Smooth muscle cell (in vitro differentiated cells): ENCODE results near the gene DNER. TPM values are rescaled to one million over a fixed set of nuclear protein-coding genes. Genes with fewer than 3 reads are reported as not detected.

Experiments
- DNase-seq: peaks from one replicate; lab custom pipeline; 2025; ENCODE audit not compliant: unreplicated experiment; lab: John Stamatoyannopoulos, UW
- H2AFZ ChIP-seq: fragments of 200-600 bp; sonication (generic); 2 replicates; pipeline ENCODE4 v1.6.0; 2016; ENCODE audit warnings: antibody characterized with exemption, low read depth, mild to moderate bottlenecking
- H3F3A ChIP-seq: fragments of 200-600 bp; sonication (generic); 2 replicates; pipeline ENCODE4 v1.6.0; 2017; ENCODE audit warnings: antibody characterized with exemption, low read depth
- H3K27ac ChIP-seq: fragments of 200-600 bp; sonication (generic); 2 replicates; pipeline ENCODE4 v1.5.1; 2016; ENCODE audit warnings: low read depth, mild to moderate bottlenecking
- H3K27me3 ChIP-seq: fragments of 200-600 bp; sonication (generic); 2 replicates; pipeline ENCODE4 v1.6.1; 2016; ENCODE audit warnings: low read depth, mild to moderate bottlenecking
- H3K36me3 ChIP-seq: fragments of 200-600 bp; sonication (generic); 2 replicates; pipeline ENCODE4 v1.5.1; 2016; ENCODE audit warnings: low read depth
- H3K4me1 ChIP-seq: fragments of 200-600 bp; sonication (generic); 2 replicates; pipeline ENCODE4 v1.5.1; 2016; ENCODE audit warnings: low read depth
- H3K4me2 ChIP-seq: fragments of 200-600 bp; sonication (generic); 2 replicates; pipeline ENCODE4 v1.6.0; 2016; ENCODE audit warnings: mild to moderate bottlenecking
- H3K4me3 ChIP-seq: fragments of 200-600 bp; sonication (generic); 2 replicates; pipeline ENCODE4 v1.5.1; 2016; ENCODE audit warnings: mild to moderate bottlenecking
- H3K79me2 ChIP-seq: fragments of 200-600 bp; sonication (generic); 2 replicates; pipeline ENCODE4 v1.6.0; 2016; ENCODE audit warnings: low read depth, mild to moderate bottlenecking
- H3K9ac ChIP-seq: fragments of 200-600 bp; sonication (generic); 2 replicates; pipeline ENCODE4 v1.6.0; 2016; ENCODE audit warnings: low read depth
- H3K9me3 ChIP-seq: fragments of 200-600 bp; sonication (generic); replicated peaks from 2 replicates; pipeline ENCODE4 v1.5.1; 2016; ENCODE audit warnings: low read depth
- H4K20me1 ChIP-seq: fragments of 200-600 bp; sonication (generic); 2 replicates; pipeline ENCODE4 v1.6.0; 2016; ENCODE audit warnings: low read depth
- WGBS: methylation state at CpG from one replicate; pipeline ENCODE4 v1.1.7; 2016; ENCODE audit warnings: low lambda C conversion rate; 5-methylcytosine and 5-hydroxymethylcytosine counted together
- polyA plus RNA-seq: library from polyadenylated mRNA; unstranded; fragments of >200 nt; fragmentation: Nextera tagmentation; extraction: Ambion mirVana; gene quantifications from 2 replicates; pipeline ENCODE4 v1.2.1, GENCODE V29; 2016
- total RNA-seq: library from RNA; depleted of rRNA; stranded (reverse); fragments of >200 nt; gene quantifications from 2 replicates; pipeline ENCODE4 v1.2.3, GENCODE V29; 2014
- TF ChIP-seq, protein P1 (sequence below): fragments of 200-600 bp; sonication (generic); IDR thresholded peaks from 2 replicates; pipeline ENCODE4 v1.5.1; 2017; ENCODE audit warnings: borderline replicate concordance, mild to moderate bottlenecking, antibody characterized with exemption; ENCODE audit not compliant: insufficient read depth, poor library complexity, severe bottlenecking

DNER gene
- total and polyA plus RNA-seq, 2 experiments from 2014 or later = 0.31 to 0.61 TPM

DNA sequence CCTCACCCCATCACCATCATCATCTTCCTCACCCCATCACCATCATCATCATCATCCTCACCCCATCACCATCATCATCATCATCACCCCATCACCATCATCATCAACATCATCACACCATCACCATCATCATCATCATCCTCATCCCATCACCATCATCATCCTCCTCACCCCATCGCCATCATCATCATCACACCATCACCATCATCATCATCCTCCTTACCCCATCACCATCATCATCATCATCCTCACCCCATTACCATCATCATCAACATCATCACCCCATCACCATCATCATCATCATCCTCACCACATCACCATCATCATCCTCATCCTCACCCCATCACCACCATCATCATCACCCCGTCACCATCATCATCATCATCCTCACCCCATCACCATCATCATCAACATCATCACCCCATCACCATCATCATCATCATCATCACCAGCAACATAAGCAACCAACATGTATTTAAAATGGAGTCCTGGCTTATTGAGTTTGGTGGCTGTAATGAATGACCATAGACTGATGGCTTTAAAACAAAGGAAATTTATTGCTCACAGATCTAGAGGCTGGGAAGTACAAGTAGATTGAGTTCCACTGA lies 150.0 kb downstream of the DNER start:
- no peak overlapping the region for H3K27ac ChIP-seq
- no peaks in the 10 kb centered on the region for H3K4me1 ChIP-seq
- H3K4me3 ChIP-seq = no peak overlapping the region
- 87% methylated on average over 2 of the region's 2 CpGs for WGBS
- H3K79me2 ChIP-seq = no peaks in the 10 kb centered on the region
- no peaks in the 10 kb centered on the region for H3F3A ChIP-seq
- H3K4me2 ChIP-seq = no peak overlapping the region
- DNase-seq = no peak
- TF ChIP-seq, protein P1, sequence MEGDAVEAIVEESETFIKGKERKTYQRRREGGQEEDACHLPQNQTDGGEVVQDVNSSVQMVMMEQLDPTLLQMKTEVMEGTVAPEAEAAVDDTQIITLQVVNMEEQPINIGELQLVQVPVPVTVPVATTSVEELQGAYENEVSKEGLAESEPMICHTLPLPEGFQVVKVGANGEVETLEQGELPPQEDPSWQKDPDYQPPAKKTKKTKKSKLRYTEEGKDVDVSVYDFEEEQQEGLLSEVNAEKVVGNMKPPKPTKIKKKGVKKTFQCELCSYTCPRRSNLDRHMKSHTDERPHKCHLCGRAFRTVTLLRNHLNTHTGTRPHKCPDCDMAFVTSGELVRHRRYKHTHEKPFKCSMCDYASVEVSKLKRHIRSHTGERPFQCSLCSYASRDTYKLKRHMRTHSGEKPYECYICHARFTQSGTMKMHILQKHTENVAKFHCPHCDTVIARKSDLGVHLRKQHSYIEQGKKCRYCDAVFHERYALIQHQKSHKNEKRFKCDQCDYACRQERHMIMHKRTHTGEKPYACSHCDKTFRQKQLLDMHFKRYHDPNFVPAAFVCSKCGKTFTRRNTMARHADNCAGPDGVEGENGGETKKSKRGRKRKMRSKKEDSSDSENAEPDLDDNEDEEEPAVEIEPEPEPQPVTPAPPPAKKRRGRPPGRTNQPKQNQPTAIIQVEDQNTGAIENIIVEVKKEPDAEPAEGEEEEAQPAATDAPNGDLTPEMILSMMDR = no peak
- no peaks in the 10 kb centered on the region for H3K36me3 ChIP-seq
- H2AFZ ChIP-seq = no peak overlapping the region
- no peak overlapping the region for H3K9ac ChIP-seq
- H4K20me1 ChIP-seq = no peaks in the 10 kb centered on the region
- H3K9me3 ChIP-seq = no peaks in the 10 kb centered on the region
- H3K27me3 ChIP-seq = no peaks in the 10 kb centered on the region

DNA sequence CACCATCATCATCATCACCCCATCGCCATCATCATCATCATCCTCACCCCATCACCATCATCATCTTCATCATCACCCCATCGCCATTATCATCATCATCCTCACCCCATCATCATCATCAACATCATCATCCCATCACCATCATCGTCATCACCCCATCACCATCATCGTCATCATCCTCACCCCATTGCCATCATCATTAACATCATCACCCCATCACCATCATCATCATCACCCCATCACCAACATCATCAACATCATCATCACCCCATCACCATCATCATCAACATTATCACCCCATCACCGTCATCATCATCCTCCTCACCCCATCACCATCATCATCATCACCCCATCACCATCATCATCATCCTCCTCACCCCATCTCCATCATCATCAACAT lies 151.0 kb downstream of the DNER start:
- Histone ChIP-seq H3K9me3 (no peaks in the 10 kb centered on the region), H3K79me2 (no peaks in the 10 kb centered on the region), H3K4me1 (no peaks in the 10 kb centered on the region), H2AFZ (no peak overlapping the region), H3K4me2 (no peak overlapping the region), H3K27ac (no peak overlapping the region), H3K27me3 (no peaks in the 10 kb centered on the region), H3F3A (no peaks in the 10 kb centered on the region), H3K9ac (no peak overlapping the region), H4K20me1 (no peaks in the 10 kb centered on the region), H3K4me3 (no peak overlapping the region), H3K36me3 (no peaks in the 10 kb centered on the region)
- 90% methylated on average over 5 of the region's 5 CpGs for WGBS
- TF ChIP-seq, protein P1 = no peak
- no peak for DNase-seq

DNA sequence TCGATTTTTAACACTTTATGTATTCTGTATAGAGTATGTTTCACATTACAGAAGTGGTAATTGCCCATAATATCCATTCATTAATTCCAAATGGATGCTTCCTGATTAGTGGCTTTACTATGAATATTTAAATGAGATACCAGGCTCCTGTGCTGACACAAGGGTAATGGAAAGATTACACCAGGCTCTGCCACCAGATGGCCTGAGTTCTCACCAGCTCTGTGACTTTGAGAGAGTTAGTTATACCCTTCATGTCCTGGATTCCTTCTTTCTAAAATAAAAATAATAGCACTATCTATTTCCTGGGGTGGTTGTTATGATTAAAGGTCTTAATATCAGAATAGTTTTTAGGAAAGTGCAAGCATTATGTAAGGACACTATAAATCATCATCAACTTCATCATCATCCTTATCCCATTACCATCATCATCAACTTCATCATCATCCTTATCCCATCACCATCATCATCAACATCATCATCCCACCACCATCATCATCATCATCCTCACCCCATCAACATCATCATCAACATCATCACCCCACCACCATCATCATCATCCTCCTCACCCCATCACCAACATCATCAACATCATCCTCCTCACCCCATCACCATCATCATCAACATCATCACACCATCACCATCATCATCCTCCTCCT lies 151.8 kb downstream of the DNER start:
- H3K4me2 ChIP-seq = no peak overlapping the region
- H3K27ac ChIP-seq = no peak overlapping the region
- no peaks in the 10 kb centered on the region for H3K27me3 ChIP-seq
- H2AFZ ChIP-seq = no peak overlapping the region
- H3K9ac ChIP-seq = no peak overlapping the region
- no peak overlapping the region for H3K4me3 ChIP-seq
- TF ChIP-seq, protein P1 = no peak
- H3K79me2 ChIP-seq = no peaks in the 10 kb centered on the region
- DNase-seq = no peak
- H4K20me1 ChIP-seq = no peaks in the 10 kb centered on the region
- H3K36me3 ChIP-seq = no peaks in the 10 kb centered on the region
- no peaks in the 10 kb centered on the region for H3K9me3 ChIP-seq
- no peaks in the 10 kb centered on the region for H3K4me1 ChIP-seq
- WGBS = 65% methylated on average over 1 of the region's 1 CpG
- no peaks in the 10 kb centered on the region for H3F3A ChIP-seq

GRCh38 chr2:229559986-229560385 lies 154.4 kb downstream of the DNER start:
- no peaks in the 10 kb centered on the region for H3K4me1 ChIP-seq
- no peaks in the 10 kb centered on the region for H3K79me2 ChIP-seq
- H3K9ac ChIP-seq = no peak overlapping the region
- no peak overlapping the region for H3K4me3 ChIP-seq
- DNase-seq = no peak
- no peaks in the 10 kb centered on the region for H3K36me3 ChIP-seq
- H3K4me2 ChIP-seq = no peak overlapping the region
- WGBS = 74% methylated on average over 1 of the region's 1 CpG
- H2AFZ ChIP-seq = no peak overlapping the region
- no peaks in the 10 kb centered on the region for H3K9me3 ChIP-seq
- H3K27me3 ChIP-seq = no peaks in the 10 kb centered on the region
- no peaks in the 10 kb centered on the region for H3F3A ChIP-seq
- TF ChIP-seq, protein P1 = no peak
- H3K27ac ChIP-seq = no peak overlapping the region
- no peaks in the 10 kb centered on the region for H4K20me1 ChIP-seq
